HUES64 (cell line): Measurements from ENCODE around the gene STYXL1.

Experiments used
- H3K27ac ChIP-seq: 2 replicates; pipeline ENCODE4 v1.7.0; 2013; ENCODE audit warnings: low read depth, low read length, inconsistent platforms
- H3K27me3 ChIP-seq: 2 replicates; pipeline ENCODE4 v1.6.1; 2013; ENCODE audit warnings: mild to moderate bottlenecking, low read length; ENCODE audit not compliant: insufficient read depth
- H3K36me3 ChIP-seq: 2 replicates; pipeline ENCODE4 v1.6.1; 2013; ENCODE audit warnings: mild to moderate bottlenecking, low read length; ENCODE audit not compliant: insufficient read depth
- H3K4me1 ChIP-seq: 2 replicates; pipeline ENCODE4 v1.6.1; 2013; ENCODE audit warnings: mild to moderate bottlenecking, low read length, moderate library complexity; ENCODE audit not compliant: insufficient read depth
- H3K4me3 ChIP-seq: 2 replicates; pipeline ENCODE4 v1.5.1; 2013; ENCODE audit warnings: mild to moderate bottlenecking, low read length, moderate library complexity
- H3K9ac ChIP-seq: 2 replicates; pipeline ENCODE4 v1.6.1; 2013; ENCODE audit warnings: mild to moderate bottlenecking, low read depth, low read length
- H3K9me3 ChIP-seq: 2 replicates; pipeline ENCODE4 v1.6.1; 2013; ENCODE audit warnings: low read depth, low read length; ENCODE audit not compliant: insufficient read depth
- WGBS: fragments of 150-250, 120-280 bp; methylation state at CpG from one replicate; pipeline ENCODE4 v1.1.7; 2013; ENCODE audit warnings: missing lambda C conversion rate; 5-methylcytosine and 5-hydroxymethylcytosine counted together

Gene STYXL1

DNA sequence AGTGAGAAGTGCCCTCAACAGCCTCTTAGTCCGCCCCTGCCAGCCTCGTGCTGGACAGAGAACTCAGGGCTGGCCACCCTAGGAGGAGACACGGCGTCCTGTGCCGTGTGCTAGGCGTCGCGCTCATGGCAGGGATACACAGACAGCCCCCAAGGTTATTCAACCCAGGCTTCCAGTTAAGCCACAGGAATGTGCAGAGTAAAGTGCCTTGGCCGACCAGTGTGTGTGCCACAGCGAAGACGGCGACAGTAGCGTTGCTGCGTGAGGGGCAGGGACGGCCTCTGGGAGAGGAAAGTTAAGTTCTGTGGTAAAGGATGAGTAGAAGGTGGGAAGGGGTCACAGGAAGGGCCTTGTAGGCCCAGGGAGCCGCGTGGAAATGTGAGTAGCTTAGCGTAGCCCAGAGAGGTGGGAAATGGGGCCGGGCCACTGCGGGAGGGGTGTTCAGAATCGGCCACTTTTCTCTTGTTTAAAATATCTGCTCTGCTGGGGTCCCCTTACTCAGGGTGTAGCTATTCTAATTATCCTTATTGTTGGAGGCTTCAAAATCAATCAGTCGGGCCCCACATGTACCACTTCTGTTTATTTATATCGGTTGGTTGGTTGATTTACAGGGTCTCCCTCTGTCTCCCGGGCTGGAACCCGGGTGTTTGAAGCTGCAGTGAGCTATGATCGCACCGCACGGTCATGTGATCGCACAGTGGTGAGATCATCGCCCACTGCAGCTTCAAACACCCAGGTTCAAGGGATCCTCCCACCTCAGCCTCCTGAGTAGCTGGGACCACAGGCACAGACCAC, 77.9 kb downstream of the STYXL1 start:
- Histone ChIP-seq H3K9me3 (no peaks in the 10 kb centered on the region), H3K4me3 (no peak overlapping the region), H3K9ac (no peak overlapping the region), H3K27ac (no peak overlapping the region), H3K36me3 (peaks cover 53% of the 10 kb centered on the region), H3K27me3 (no peaks in the 10 kb centered on the region), H3K4me1 (no peaks in the 10 kb centered on the region)
- 94% methylated on average over 30 of the region's 30 CpGs for WGBS

DNA sequence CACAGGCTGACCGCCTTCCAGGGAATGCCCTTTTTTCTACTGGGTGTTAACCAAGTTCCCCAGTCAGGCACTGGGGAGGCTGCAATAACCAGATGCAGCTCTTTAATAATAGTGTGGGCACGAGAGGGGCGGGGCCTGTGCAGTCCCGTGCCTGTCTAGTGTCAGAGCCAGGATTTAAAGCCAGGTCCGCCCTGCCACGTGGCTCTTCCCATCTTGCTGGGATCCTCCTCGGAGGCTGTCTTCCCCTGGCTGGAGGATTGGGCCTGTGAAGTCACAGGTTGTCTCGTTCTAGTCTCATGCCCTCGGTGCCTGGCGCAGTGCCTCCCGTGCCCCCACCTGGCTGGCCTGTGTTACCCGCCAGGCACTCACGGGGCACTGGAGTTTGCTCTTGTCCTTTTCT, 78.6 kb downstream of the STYXL1 start:
- Histone ChIP-seq H3K4me1 (no peaks in the 10 kb centered on the region), H3K27ac (no peak overlapping the region), H3K9ac (no peak overlapping the region), H3K4me3 (no peak overlapping the region), H3K27me3 (no peaks in the 10 kb centered on the region), H3K9me3 (no peaks in the 10 kb centered on the region), H3K36me3 (peaks cover 47% of the 10 kb centered on the region)
- 92% methylated on average over 13 of the region's 13 CpGs for WGBS

DNA sequence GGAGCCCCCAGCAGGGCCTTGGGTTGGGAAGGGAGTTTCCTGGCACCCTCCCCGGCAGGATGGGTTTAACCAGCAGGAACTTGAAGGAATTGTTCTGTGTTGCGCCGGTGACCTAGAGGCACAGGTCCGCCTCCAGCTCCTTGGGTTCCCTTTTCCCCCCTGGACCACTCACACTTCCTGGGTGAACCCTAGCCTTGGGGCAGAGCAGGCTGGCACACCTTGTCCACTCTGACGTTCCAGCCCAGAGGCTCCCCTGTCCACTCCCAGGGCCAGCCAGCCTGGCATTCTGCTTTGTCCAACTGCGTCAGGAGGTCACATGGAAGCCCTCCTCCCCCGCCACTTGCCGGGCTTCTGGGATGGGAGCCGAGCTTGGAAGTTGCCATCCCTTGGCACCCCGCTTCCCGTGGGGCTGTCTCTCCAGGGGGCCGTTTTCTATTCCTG, 79.2 kb downstream of the STYXL1 start:
- 92% methylated on average over 12 of the region's 12 CpGs for WGBS
- H3K27me3 ChIP-seq = no peaks in the 10 kb centered on the region
- H3K36me3 ChIP-seq = peaks cover 41% of the 10 kb centered on the region
- no peak overlapping the region for H3K9ac ChIP-seq
- H3K4me1 ChIP-seq = no peaks in the 10 kb centered on the region
- H3K27ac ChIP-seq = no peak overlapping the region
- no peak overlapping the region for H3K4me3 ChIP-seq
- no peaks in the 10 kb centered on the region for H3K9me3 ChIP-seq

DNA sequence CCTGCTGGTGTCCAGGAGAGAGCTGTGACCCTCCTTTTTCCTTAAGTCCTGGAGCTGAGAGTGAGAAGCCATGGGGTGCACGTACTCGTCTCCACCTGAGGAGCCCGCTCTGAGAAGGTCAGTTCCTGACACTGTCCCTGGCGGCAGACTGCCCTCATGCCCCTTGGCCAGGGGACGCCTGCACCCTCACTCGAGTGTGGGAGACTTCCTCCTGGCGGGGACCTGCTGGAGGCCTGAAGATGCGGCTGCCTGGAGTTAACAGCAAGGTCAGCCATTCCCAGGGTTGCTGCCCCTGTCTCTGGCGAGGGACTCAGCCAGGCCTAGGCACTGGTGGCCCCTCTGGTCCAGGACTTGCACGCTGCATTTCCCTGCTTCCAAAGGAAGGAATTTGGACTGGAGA, 79.8 kb downstream of the STYXL1 start:
- Histone ChIP-seq H3K36me3 (peaks cover 36% of the 10 kb centered on the region), H3K9ac (no peak overlapping the region), H3K27ac (no peak overlapping the region), H3K4me1 (no peaks in the 10 kb centered on the region), H3K9me3 (no peaks in the 10 kb centered on the region), H3K27me3 (no peaks in the 10 kb centered on the region), H3K4me3 (no peak overlapping the region)
- WGBS = 85% methylated on average over 10 of the region's 10 CpGs

DNA sequence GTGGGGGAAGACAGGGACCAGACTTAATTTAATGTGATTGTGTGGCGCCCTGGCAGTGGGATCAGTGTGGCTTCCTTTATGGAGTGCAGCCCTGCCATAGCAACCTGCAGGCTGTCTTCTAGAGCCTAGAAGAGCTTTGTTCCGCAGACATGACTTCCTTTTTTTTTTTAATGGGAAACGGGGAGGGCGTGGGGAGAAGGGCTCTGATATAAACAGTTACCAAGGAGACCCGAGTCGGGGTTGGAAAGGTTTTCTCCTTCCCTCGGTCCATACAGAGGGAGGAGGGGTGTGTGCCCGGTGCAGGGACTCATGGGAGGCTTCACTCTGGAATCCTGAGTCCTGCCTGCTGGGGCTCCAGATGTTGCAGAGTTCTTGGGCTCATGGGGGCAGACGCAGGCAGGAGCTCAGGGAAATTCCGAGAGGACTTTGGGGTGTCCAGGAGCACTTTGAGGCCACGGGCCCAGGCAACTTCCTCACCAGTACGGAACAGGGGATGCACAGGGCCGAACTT, 80.3 kb downstream of the STYXL1 start:
- no peaks in the 10 kb centered on the region for H3K27me3 ChIP-seq
- no peak overlapping the region; the same call in 1 of the 2 replicates for H3K9ac ChIP-seq
- peaks cover 36% of the 10 kb centered on the region for H3K36me3 ChIP-seq
- WGBS = 87% methylated on average over 13 of the region's 13 CpGs
- no peak overlapping the region for H3K4me3 ChIP-seq
- no peaks in the 10 kb centered on the region for H3K4me1 ChIP-seq
- H3K27ac ChIP-seq = no peak overlapping the region
- H3K9me3 ChIP-seq = no peaks in the 10 kb centered on the region

DNA sequence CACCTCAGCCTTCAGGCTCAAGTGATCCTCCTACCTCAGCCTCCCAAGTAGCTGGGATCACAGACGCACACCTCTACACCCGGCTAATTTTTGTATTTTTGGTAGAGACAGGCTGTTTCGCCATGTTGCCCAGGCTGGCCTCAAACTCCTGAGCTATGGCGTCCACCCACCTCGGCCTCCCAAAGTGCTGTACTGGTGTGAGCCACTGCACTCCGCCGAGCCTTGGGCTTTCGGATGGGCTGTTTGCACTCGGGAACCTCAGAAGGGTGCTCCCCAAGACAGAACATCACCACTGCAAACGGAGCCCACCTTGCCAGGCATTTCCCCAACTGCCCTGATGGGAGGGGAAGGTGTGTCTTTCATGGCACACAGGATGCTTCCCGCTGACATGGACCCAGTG, 80.7 kb downstream of the STYXL1 start:
- Histone ChIP-seq H3K4me3 (no peak overlapping the region), H3K4me1 (no peaks in the 10 kb centered on the region), H3K9me3 (no peaks in the 10 kb centered on the region), H3K36me3 (peaks cover 33% of the 10 kb centered on the region; the same call in 1 of the 2 replicates), H3K9ac (no peak overlapping the region; the same call in 1 of the 2 replicates), H3K27ac (no peak overlapping the region), H3K27me3 (no peaks in the 10 kb centered on the region)
- 94% methylated on average over 11 of the region's 11 CpGs for WGBS

DNA sequence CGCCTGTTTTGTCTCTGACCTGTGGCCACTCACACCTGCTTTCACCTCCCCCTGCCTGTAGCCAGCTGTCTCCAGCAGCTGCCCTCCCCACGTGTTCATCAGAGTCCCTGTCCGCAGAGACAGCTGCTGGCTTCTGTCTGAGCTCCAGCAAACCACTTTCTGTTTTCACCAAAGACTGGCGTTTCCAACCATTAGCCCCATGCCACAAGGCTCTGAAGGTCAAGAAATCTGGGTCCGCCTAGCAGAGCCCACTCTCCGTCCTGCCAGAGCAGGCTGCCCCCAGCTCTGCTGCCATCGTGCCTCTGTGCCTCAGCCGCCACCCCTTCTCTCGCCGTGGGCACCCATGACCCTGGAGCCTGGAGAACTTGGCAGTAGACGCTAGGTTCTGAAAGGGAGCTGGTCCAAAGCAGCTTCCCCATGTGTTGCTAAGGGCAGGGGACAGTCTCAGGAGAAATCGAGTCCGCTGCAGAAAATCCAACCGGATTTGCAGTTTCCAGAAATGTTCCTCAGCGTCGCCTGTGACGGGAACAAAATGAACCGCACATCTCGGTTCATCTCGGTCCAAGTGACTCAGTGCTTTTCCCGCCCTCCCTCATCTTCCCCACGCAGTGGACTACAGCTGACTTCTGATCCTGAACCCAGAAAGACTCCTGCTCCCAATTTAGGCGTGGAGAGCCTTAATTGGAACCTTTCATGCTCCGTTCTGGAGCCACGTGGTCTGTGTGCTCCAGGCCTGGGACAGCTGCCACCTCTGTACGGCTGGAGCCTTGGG, 81.4 kb downstream of the STYXL1 start:
- H3K27ac ChIP-seq = no peak overlapping the region
- H3K9ac ChIP-seq = no peak overlapping the region
- peaks cover 37% of the 10 kb centered on the region; the same call in 1 of the 2 replicates for H3K36me3 ChIP-seq
- 92% methylated on average over 26 of the region's 26 CpGs for WGBS
- H3K4me3 ChIP-seq = no peak overlapping the region
- no peaks in the 10 kb centered on the region for H3K27me3 ChIP-seq
- no peaks in the 10 kb centered on the region for H3K4me1 ChIP-seq
- no peaks in the 10 kb centered on the region for H3K9me3 ChIP-seq

DNA sequence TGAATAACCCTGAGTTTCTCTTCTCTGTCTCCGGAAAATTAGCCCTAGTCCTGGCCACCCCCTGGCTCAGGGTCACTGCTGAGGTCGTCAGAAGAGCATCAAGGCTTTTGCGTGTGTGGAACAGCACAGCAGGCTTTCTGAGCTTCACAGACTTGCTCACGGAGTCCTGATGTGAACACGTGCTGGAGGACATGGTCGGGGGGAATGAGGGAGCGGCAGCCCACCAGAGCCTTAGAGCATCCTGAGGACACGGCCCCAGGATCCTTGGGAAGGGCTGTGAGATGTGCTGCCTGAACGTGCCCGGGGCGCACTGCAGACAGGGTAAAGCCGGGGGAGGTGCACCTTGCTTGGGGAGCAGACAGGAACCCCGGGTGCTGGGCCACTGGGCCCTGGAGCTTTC, 82.2 kb downstream of the STYXL1 start:
- no peak overlapping the region for H3K27ac ChIP-seq
- H3K4me1 ChIP-seq = no peaks in the 10 kb centered on the region
- H3K9ac ChIP-seq = no peak overlapping the region
- no peaks in the 10 kb centered on the region for H3K9me3 ChIP-seq
- peaks cover 37% of the 10 kb centered on the region; the same call in 1 of the 2 replicates for H3K36me3 ChIP-seq
- no peaks in the 10 kb centered on the region for H3K27me3 ChIP-seq
- WGBS = 92% methylated on average over 13 of the region's 13 CpGs
- H3K4me3 ChIP-seq = no peak overlapping the region

DNA sequence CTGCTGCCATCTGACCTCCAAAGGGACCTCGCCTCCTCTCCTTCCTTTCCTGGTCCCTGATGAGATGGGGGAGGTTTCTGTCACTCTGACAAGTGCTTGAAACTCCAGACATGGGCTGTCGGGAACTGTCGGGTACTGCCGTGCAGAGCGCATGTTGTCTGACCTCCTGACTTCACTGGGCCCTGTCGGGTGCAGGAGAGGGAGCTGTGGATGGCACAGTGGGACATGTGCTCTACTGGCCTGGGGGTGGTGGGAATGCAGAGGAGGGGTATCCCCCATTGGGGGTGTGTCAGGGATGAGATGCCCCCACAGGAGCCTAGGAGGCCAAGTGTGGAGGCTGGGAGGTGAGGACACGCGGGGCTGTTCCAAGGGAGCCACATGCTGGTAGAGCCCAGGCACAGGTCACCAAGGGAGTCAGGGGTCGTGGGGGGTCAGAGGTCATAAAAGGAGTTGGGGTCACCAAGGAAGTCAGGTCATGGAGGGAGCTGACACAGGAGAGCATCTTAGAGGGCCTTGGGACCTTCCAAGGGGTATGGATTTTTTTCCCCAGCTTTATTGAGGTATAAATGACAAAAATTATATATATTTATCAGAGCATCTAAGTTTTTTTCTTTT, 84.3 kb downstream of the STYXL1 start:
- Histone ChIP-seq H3K9ac (no peak overlapping the region), H3K36me3 (peaks cover 53% of the 10 kb centered on the region), H3K27me3 (no peaks in the 10 kb centered on the region), H3K4me3 (no peak overlapping the region), H3K27ac (no peak overlapping the region), H3K9me3 (no peaks in the 10 kb centered on the region), H3K4me1 (no peaks in the 10 kb centered on the region)
- 93% methylated on average over 8 of the region's 9 CpGs for WGBS

DNA sequence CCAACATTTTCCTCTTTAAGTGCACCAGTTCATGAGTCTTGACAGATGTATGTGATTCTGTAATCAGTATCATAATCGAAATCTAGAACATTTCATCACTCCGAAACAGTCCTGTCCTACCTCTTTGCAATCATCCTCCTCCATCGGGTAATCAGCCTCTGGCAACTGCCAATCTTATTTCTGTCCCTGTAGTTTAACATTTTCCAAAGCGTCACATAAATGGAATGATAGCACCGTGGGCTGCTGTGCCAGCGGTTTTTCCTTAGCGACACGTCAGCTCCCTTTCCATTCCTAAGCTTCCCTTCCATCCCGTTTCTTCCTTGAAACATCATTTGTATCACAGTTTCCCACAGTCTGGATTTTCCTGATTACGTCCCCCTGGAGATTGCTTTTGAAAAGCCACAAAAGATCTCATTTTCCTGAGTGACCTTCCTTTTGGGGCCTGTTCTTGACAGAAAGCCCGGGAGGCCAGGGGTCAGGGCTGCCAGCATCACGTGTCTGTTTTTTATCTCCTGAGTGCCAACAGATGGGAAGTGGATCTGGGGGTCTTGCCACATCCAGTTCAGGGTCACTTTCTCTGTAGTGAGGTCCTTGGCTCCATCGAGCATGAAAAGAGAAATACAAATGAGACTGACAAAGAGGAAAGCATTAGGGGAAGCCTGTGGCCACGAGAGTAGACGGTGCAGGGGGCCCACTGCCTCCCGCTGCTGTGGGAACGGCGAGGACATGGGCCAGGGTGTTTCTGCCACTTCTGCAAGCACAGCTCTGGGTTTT, 85.0 kb downstream of the STYXL1 start:
- Histone ChIP-seq H3K4me3 (no peak overlapping the region), H3K27me3 (no peaks in the 10 kb centered on the region), H3K9me3 (no peaks in the 10 kb centered on the region), H3K9ac (no peak overlapping the region), H3K4me1 (no peaks in the 10 kb centered on the region; the same call in 1 of the 2 replicates), H3K27ac (no peak overlapping the region), H3K36me3 (peaks cover 54% of the 10 kb centered on the region)
- WGBS = 92% methylated on average over 18 of the region's 18 CpGs
